Fibroblast of villous mesenchyme (primary cell): Measurements from ENCODE around the gene RGS9. TPM values are rescaled to one million over a fixed set of nuclear protein-coding genes. Genes with fewer than 3 reads are reported as not detected.
A peak's percentile ranks its signal among the peaks of the same experiment; 100 is the strongest.

Experiments used
- DNase-seq: peaks from one replicate; pipeline ENCODE4 v3.0.0-alpha.2; 2010; ENCODE audit warnings: low read depth
- H3K4me3 ChIP-seq: 2 replicates; pipeline ENCODE4 v1.5.1; 2011; ENCODE audit warnings: low read depth, mild to moderate bottlenecking, low read length
- total RNA-seq: library from RNA; depleted of rRNA; stranded (reverse); fragments of >200 nt; gene quantifications from 2 replicates; pipeline ENCODE4 v1.2.3, GENCODE V29; 2012
- TF ChIP-seq, protein P1 (sequence below): IDR thresholded peaks from 2 replicates; pipeline ENCODE4 v1.5.1; 2012; ENCODE audit warnings: low read depth, mild to moderate bottlenecking, low read length; ENCODE audit not compliant: insufficient read depth

Gene RGS9
- total RNA-seq, 1 donor, result 2.2 TPM

DNA sequence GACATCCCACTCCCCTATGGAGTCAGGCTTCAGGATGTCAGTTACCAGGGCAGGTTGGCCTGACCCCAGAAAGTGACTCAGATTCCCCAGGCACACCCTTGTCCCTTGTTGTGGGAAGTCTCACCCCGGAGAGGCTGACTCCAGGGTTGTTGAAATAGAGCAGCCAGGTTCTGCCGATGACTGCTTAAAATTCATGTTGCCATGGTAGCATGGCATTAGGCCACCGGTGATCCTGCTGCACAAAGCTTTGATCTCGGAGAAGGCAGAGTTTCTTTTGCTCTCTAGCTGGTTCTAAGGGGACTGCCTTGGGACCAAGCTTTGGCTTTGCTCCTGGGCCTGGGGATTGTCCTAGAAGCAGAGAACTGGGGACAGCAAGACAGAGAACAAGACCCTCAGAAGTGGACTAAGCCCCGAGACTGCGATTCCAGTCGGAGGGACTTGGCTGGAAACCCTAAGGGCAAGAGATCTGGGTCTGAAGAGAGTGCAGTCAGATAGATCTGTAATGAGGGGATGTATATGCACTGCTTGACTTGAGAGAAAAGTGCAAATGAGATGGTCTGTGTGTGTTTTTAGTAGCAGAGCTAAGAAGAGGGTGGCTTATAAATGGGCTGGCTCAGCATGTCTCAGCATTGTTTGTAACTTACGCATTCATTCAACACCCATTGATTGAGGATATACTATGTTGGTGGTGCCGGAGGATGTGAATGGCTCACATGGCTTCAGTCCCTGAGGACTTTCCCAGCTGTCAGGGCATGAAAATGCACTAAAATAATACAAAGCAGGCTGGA is 106.9 kb downstream of the RGS9 start:
- TF ChIP-seq, protein P1, sequence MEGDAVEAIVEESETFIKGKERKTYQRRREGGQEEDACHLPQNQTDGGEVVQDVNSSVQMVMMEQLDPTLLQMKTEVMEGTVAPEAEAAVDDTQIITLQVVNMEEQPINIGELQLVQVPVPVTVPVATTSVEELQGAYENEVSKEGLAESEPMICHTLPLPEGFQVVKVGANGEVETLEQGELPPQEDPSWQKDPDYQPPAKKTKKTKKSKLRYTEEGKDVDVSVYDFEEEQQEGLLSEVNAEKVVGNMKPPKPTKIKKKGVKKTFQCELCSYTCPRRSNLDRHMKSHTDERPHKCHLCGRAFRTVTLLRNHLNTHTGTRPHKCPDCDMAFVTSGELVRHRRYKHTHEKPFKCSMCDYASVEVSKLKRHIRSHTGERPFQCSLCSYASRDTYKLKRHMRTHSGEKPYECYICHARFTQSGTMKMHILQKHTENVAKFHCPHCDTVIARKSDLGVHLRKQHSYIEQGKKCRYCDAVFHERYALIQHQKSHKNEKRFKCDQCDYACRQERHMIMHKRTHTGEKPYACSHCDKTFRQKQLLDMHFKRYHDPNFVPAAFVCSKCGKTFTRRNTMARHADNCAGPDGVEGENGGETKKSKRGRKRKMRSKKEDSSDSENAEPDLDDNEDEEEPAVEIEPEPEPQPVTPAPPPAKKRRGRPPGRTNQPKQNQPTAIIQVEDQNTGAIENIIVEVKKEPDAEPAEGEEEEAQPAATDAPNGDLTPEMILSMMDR, result no peak
- H3K4me3 ChIP-seq, result no peak overlapping the region
- no peak for DNase-seq

DNA sequence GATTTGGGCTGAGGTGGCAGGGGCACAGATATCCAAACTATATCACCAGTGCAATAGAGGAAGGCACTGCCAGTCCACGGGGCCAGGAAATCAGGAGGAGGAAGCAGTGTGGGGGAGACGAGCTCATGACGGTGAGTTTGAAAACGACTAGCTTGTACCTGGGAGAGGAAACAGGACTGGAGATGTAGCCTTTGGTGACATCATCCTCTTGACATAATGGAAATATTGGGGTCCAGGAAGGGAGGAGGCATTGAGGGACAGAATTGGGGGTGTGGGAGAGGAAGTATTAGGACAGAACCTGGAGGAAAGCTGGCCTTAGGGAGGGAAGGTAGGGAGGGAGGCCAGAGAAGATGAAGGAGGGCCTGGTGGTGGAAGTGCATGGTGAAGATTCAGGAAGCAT is 109.1 kb downstream of the RGS9 start:
- no peak overlapping the region for H3K4me3 ChIP-seq
- no peak for DNase-seq

DNA sequence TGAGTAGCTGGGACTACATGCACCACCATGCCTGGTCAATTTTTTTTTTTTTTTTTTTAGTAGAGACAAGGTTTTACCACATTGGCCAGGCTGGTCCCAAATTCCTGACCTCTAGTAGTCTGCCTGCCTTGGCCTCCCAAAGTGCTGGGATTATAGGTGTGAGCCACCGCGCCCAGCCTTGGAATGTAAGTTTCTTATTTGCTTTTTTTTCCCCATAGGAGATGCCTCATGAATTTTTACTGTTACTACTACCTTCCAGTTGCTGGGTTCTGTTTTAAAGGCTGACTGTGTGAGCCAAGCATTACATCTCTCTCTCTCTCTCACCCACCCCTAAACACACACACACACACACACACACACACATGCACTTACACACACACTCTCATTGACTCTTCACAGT is 112.6 kb downstream of the RGS9 start:
- DNase-seq, result no peak

More for the DNA sequence above, 109.1 kb downstream of the RGS9 start:
- TF ChIP-seq, protein P1, result no peak

DNA sequence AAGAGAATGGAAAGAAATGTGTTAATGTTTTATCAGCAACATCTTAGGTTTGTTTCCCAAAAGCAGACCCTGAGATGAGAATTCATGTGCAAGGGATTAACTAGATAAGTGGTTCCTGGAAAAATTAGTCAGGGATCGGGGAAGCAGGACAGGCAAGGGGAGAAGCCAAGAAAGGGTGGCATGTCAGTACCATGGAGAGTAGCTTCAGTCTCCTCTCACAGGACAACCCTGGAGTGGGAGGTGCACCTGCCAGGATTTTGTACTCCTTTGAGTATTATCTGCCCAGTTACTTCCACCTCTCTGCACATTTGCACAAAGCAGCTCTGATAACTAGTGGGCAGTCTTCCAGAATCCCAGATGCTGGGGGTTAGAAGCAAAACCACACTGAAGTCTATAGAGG is 117.0 kb downstream of the RGS9 start:
- peak; percentile 12 for DNase-seq
- H3K4me3 ChIP-seq, result no peak overlapping the region
- TF ChIP-seq, protein P1, result no peak

More for the DNA sequence above, 112.6 kb downstream of the RGS9 start:
- no peak overlapping the region for H3K4me3 ChIP-seq
- TF ChIP-seq, protein P1, result no peak

DNA sequence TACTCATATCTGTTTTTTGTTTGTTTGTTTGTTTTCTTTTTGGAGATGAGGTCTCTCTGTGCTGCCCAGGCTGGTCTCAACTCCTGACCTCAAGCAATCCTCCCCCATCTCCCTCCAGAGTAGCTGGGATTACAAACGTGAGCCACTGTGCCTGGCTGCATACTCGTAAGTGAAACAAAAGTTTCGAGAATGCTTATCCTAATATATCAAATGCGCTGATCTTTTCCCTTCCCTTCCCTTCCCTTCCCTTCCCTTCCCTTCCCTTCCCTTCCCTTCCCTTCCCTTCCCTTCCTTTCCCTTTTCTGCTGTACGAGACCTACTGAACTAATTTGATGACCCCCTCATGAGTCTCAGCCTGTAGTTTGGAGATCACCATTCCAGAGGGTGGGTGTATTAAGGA is 122.1 kb downstream of the RGS9 start:
- DNase-seq, result no peak
- TF ChIP-seq, protein P1, result no peak
- H3K4me3 ChIP-seq, result no peak overlapping the region

DNA sequence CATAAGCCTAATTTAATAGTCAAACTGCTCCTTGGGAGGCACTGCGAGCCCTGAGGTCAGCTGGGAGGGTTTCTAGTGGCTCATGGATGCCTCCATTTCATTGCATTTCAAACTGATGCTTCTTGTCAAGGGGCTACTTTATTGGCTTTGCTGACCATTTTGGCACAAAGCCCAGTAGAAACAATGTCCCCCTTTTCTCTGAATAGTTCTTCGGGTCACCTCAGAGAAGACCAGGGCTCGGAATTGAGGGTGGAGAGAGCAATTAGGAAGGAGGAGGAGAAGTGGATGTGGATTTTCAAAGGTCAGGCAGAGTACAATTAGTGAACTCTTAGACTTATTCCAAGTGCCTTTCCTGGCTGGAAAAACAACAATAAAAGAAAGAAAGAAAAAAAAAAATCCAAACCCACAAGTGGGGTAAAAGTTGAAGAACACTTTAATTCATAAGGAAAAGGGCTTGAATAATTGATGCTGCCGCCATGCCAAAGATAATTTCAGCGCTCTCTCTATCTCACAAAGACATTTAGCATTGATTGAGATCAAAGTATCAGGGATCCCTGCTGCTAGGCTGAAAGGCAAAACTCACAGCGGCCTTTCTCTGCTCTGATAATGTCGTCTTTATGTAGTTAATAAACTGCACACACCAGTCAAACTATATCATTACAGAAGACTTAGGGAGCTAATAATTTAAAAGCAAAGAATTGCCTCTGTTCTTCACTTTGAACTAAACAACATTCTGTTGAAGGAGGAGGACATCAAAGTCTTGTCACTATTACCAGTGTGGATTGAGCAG is 122.7 kb downstream of the RGS9 start:
- TF ChIP-seq, protein P1, result no peak
- no peak for DNase-seq
- H3K4me3 ChIP-seq, result no peak overlapping the region
